Activated T-helper 1 cell treated with anti-CD3 and anti-CD28 coated beads, Interleukin-12 subunit alpha, Interleukin-12 subunit beta, Interleukin-2, Interleukin-4 antibody, amounts not matched to agents 30 ng/mL and 10 ng/mL and 1 ng/mL, durations not matched to agents 14 hours and 24 hours and 36 hours (primary cell): Measurements from ENCODE around the gene ARHGAP15. TPM values are rescaled to one million over a fixed set of nuclear protein-coding genes. Genes with fewer than 3 reads are reported as not detected.

Experiments used
- DNase-seq: peaks from one replicate; pipeline ENCODE4 v3.0.0; 2021; ENCODE audit warnings: low spot score
- H3K27ac Mint-ChIP-seq: one replicate; pipeline ENCODE4 v1.8.0; 2021; ENCODE audit warnings: mild to moderate bottlenecking, mixed read lengths
- H3K27me3 Mint-ChIP-seq: one replicate; pipeline ENCODE4 v1.8.0; 2022; ENCODE audit warnings: mild to moderate bottlenecking, moderate library complexity, mixed read lengths; ENCODE audit not compliant: insufficient read depth
- H3K36me3 Mint-ChIP-seq: one replicate; pipeline ENCODE4 v1.8.0; 2021; ENCODE audit warnings: low read depth, mixed read lengths
- H3K4me1 Mint-ChIP-seq: one replicate; pipeline ENCODE4 v1.8.0; 2021; ENCODE audit warnings: low read depth, mixed read lengths
- H3K4me3 Mint-ChIP-seq: one replicate; pipeline ENCODE4 v1.8.0; 2021; ENCODE audit warnings: mild to moderate bottlenecking, moderate library complexity, mixed read lengths
- H3K9me3 Mint-ChIP-seq: one replicate; pipeline ENCODE4 v1.8.0; 2021; ENCODE audit warnings: mixed read lengths
- intact Hi-C: fragments of 100-400 bp; cut with micrococcal nuclease; formaldehyde crosslinking; loops from one replicate; pipeline ENCODE4 v1.15.1; 2024
- total RNA-seq: library from RNA; stranded (reverse); gene quantifications from 2 replicates; pipeline ENCODE4 v1.2.3, GENCODE V29; 2022

Gene ARHGAP15
- total RNA-seq, 1 donor from 2014 or later = 65.3 TPM

- Mint-ChIP-seq H3K36me3 (peaks cover 38% of the 10 kb centered on the region), H3K27me3 (no peaks in the 10 kb centered on the region), H3K4me3 (no peak overlapping the region), H3K9me3 (peaks cover 6% of the 10 kb centered on the region), H3K4me1 (peaks cover 13% of the 10 kb centered on the region), H3K27ac (no peak overlapping the region)
- intact Hi-C loops = no loop called here
- DNase-seq = no peak
Observed at GRCh38 chr2:143489145-143489544, 359.9 kb downstream of the ARHGAP15 start.

GRCh38 chr2:143491131-143491530, 361.9 kb downstream of the ARHGAP15 start:
- Mint-ChIP-seq H3K4me1 (peaks cover 13% of the 10 kb centered on the region), H3K36me3 (peaks cover 41% of the 10 kb centered on the region), H3K27me3 (no peaks in the 10 kb centered on the region), H3K27ac (no peak overlapping the region), H3K9me3 (peaks cover 10% of the 10 kb centered on the region), H3K4me3 (no peak overlapping the region)
- DNase-seq = no peak
- intact Hi-C loops = no loop called here

- H3K4me1 Mint-ChIP-seq = peaks cover 9% of the 10 kb centered on the region
- H3K9me3 Mint-ChIP-seq = peaks cover 10% of the 10 kb centered on the region
- peak overlapping the region; percentile 49 for H3K27ac Mint-ChIP-seq
- DNase-seq = no peak
- no peak overlapping the region for H3K4me3 Mint-ChIP-seq
- no peaks in the 10 kb centered on the region for H3K27me3 Mint-ChIP-seq
- peaks cover 32% of the 10 kb centered on the region for H3K36me3 Mint-ChIP-seq
- intact Hi-C loops = no loop called here
Observed at GRCh38 chr2:143493339-143493738, 364.1 kb downstream of the ARHGAP15 start.

- Mint-ChIP-seq H3K27me3 (no peaks in the 10 kb centered on the region), H3K4me1 (peaks cover 9% of the 10 kb centered on the region), H3K36me3 (peaks cover 23% of the 10 kb centered on the region), H3K4me3 (no peak overlapping the region), H3K27ac (no peak overlapping the region), H3K9me3 (peaks cover 10% of the 10 kb centered on the region)
- intact Hi-C loops = no loop called here
- no peak for DNase-seq
Observed at GRCh38 chr2:143497726-143498125, 368.5 kb downstream of the ARHGAP15 start.

GRCh38 chr2:143498496-143498895, 369.3 kb downstream of the ARHGAP15 start:
- H3K4me3 Mint-ChIP-seq = no peak overlapping the region
- no peaks in the 10 kb centered on the region for H3K27me3 Mint-ChIP-seq
- H3K36me3 Mint-ChIP-seq = peaks cover 17% of the 10 kb centered on the region
- peaks cover 3% of the 10 kb centered on the region for H3K4me1 Mint-ChIP-seq
- no peak overlapping the region for H3K27ac Mint-ChIP-seq
- DNase-seq = no peak
- H3K9me3 Mint-ChIP-seq = peaks cover 8% of the 10 kb centered on the region
- intact Hi-C loops = no loop called here

DNA sequence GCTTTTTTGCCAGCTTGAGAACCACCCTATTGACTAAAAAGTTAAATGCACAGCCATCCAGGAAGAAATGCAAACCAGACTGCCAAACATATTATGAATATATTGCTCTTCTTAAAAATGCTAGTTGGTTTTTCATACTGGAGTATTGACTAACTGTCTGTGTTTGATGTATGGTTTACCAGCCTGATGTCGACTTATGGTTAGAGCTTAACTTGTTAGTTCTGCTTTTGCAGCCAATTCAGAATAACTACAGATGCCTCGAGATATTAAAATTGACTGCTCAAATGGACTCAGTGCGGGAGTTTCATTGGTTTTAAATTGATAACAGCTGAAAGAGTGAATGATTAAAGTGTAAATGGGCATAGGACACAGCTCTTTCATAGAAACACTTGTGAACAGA, 369.8 kb downstream of the ARHGAP15 start:
- no peak for DNase-seq
- H3K9me3 Mint-ChIP-seq = peaks cover 4% of the 10 kb centered on the region
- no peak overlapping the region for H3K27ac Mint-ChIP-seq
- intact Hi-C loops = no loop called here
- H3K4me3 Mint-ChIP-seq = no peak overlapping the region
- no peaks in the 10 kb centered on the region for H3K27me3 Mint-ChIP-seq
- no peaks in the 10 kb centered on the region for H3K4me1 Mint-ChIP-seq
- H3K36me3 Mint-ChIP-seq = peaks cover 14% of the 10 kb centered on the region

DNA sequence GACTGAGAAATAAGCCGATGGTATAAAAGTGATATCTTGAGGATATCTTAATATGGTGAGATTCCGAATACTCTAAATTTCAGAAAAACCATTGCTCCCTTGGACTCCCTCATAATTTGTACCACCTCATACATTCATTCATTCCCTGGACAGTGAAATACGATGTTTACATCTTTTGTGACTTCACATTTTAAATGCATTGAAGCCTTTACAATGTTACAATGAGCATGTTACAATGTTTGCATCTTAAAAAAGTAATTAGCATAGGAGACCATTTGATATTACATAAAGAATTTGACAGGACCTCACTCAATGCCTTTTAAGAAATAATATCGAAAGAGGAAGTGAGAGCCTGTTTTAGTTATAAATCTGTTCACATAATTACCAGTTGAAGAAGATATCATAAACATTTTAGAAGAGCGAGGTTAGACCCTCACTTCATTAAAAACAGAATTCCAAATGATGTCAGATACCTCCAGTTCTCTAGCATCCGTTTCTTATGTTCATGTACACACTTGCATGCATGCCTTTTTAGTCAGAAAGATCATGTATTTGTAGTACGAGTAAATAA, 372.0 kb downstream of the ARHGAP15 start:
- H3K9me3 Mint-ChIP-seq = no peaks in the 10 kb centered on the region

DNA sequence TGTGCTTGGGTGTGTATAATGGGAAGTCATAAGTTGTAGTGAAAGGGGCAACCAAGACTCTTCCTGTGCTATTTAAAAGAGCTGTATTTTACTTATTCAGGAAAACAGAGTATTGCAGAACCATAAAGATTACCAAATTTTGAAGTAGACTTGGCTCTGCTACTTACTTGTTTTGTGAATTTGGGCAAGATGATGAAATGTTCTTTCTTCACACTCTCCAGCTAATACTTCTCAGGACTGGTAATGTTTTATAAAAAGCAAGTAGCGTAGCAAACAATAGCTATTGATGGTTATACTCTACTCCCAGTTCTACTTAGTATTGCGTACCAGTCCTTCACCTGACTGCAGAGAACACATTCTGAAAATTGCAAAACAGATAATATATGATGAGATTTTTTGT, 374.1 kb downstream of the ARHGAP15 start:
- Mint-ChIP-seq H3K36me3 (peaks cover 23% of the 10 kb centered on the region), H3K4me3 (no peak overlapping the region), H3K9me3 (no peaks in the 10 kb centered on the region), H3K27ac (no peak overlapping the region), H3K27me3 (no peaks in the 10 kb centered on the region), H3K4me1 (peaks cover under 1% of the 10 kb centered on the region)
- intact Hi-C loops = no loop called here
- DNase-seq = no peak

More for the DNA sequence above, 372.0 kb downstream of the ARHGAP15 start:
- H3K4me3 Mint-ChIP-seq = no peak overlapping the region
- no peak overlapping the region for H3K27ac Mint-ChIP-seq
- no peaks in the 10 kb centered on the region for H3K27me3 Mint-ChIP-seq
- H3K36me3 Mint-ChIP-seq = peaks cover 19% of the 10 kb centered on the region
- no peak for DNase-seq
- H3K4me1 Mint-ChIP-seq = no peaks in the 10 kb centered on the region
- intact Hi-C loops = no loop called here

- H3K27me3 Mint-ChIP-seq = no peaks in the 10 kb centered on the region
- peaks cover 5% of the 10 kb centered on the region for H3K4me1 Mint-ChIP-seq
- DNase-seq = no peak
- H3K4me3 Mint-ChIP-seq = no peak overlapping the region
- H3K27ac Mint-ChIP-seq = no peak overlapping the region
- intact Hi-C loops = no loop called here
- no peaks in the 10 kb centered on the region for H3K9me3 Mint-ChIP-seq
- H3K36me3 Mint-ChIP-seq = peaks cover 27% of the 10 kb centered on the region
Observed at GRCh38 chr2:143504397-143504796, 375.2 kb downstream of the ARHGAP15 start.

- Mint-ChIP-seq H3K4me1 (peaks cover 5% of the 10 kb centered on the region), H3K4me3 (no peak overlapping the region), H3K36me3 (peaks cover 30% of the 10 kb centered on the region), H3K27ac (no peak overlapping the region), H3K27me3 (no peaks in the 10 kb centered on the region), H3K9me3 (no peaks in the 10 kb centered on the region)
- DNase-seq = no peak
- intact Hi-C loops = no loop called here
Observed at GRCh38 chr2:143505542-143505941, 376.3 kb downstream of the ARHGAP15 start.

GRCh38 chr2:143513081-143513480, 383.9 kb downstream of the ARHGAP15 start:
- Mint-ChIP-seq H3K9me3 (no peaks in the 10 kb centered on the region), H3K36me3 (peaks cover 33% of the 10 kb centered on the region), H3K27ac (peak overlapping the region; percentile 30), H3K27me3 (no peaks in the 10 kb centered on the region), H3K4me1 (peaks cover 10% of the 10 kb centered on the region), H3K4me3 (no peak overlapping the region)
- DNase-seq = no peak
- intact Hi-C loops = no loop called here

GRCh38 chr2:143514413-143514812, 385.2 kb downstream of the ARHGAP15 start:
- intact Hi-C loops = no loop called here
- peaks cover 29% of the 10 kb centered on the region for H3K36me3 Mint-ChIP-seq
- no peak overlapping the region for H3K4me3 Mint-ChIP-seq
- no peak for DNase-seq
- H3K9me3 Mint-ChIP-seq = no peaks in the 10 kb centered on the region
- H3K27ac Mint-ChIP-seq = no peak overlapping the region
- H3K27me3 Mint-ChIP-seq = no peaks in the 10 kb centered on the region
- H3K4me1 Mint-ChIP-seq = peaks cover 5% of the 10 kb centered on the region

- DNase-seq = no peak
- Mint-ChIP-seq H3K27me3 (no peaks in the 10 kb centered on the region), H3K36me3 (peaks cover 36% of the 10 kb centered on the region), H3K4me1 (peaks cover 5% of the 10 kb centered on the region), H3K27ac (no peak overlapping the region), H3K4me3 (no peak overlapping the region), H3K9me3 (no peaks in the 10 kb centered on the region)
- intact Hi-C loops = no loop called here
Observed at GRCh38 chr2:143515318-143515717, 386.1 kb downstream of the ARHGAP15 start.

DNA sequence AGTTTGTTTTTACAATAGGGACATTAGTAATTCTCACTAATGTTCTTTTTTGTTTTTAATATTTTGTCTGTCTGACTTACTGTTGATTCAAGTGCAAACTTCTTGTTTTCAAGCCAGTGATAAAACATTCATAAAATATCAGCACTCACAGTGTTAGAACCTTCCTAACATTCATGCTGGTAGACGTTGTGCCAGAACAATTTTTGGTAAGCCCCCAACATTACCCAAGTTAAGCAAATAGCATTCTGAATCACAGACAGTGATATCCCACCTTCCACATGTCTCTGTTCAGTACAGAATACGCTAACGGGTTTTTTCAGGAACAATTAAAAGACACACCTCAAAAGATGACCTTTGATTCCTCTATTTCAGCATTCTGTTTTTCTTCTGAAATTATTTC, 390.3 kb downstream of the ARHGAP15 start:
- Mint-ChIP-seq H3K27me3 (no peaks in the 10 kb centered on the region), H3K36me3 (peaks cover 47% of the 10 kb centered on the region), H3K4me3 (no peak overlapping the region), H3K9me3 (no peaks in the 10 kb centered on the region), H3K27ac (no peak overlapping the region), H3K4me1 (peaks cover 11% of the 10 kb centered on the region)
- intact Hi-C loops = no loop called here
- DNase-seq = no peak
